HG03103 (cell line): ENCODE data around the gene GSE1.

ENCODE experiments used
- ATAC-seq: cut with Tn5 transposase; IDR thresholded peaks from one replicate; pipeline ENCODE4 v1.9.1; 2021; ENCODE audit warnings: low read depth; ENCODE audit not compliant: unreplicated experiment

Gene GSE1

DNA sequence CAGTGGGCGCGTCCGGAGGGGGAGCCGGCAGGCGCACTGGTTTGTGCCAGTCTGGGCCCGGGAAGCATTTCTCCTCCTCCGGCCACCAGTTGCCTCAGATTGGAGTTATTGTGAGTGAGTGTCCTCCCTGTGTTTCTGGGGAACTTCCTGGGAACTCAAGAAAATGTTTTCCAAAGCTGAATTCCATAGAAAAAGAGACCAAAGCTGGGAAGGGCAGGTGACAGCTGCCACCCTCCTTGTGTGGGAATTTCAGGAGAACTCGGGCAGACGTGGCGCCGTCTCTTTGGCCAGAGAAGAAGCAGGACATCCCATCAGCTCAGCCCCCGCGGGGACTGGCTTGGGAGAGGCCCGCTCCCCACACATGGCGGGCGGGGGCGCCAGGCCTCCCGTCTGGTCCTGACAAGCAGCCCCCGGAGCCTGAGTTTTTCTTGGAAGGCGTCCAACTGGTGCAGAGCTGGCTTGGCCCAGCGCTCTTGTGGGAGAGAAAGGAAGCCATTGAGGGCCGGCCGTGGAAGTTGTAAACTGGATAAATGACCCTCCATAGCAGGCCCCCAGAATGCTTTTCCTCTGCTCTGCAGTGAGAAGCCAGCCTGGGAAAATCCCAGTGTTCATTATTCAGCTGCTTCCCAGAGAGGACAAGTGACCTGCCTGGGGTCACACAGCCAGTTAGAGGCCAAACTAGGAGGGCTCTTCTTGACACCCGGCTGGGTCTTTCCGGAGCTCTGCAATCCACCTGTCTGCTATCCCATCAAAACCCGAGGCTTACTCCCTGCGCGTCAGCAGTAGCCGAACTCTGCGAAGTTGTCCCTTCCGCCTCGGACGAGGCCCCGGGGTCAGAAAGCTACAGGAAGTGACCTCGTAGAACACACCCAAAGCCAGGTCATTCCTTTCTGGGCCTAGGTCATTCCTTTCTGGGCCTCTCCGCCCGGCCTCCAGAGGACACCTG lies 39.2 kb upstream of the GSE1 start:
- no peak for ATAC-seq

DNA sequence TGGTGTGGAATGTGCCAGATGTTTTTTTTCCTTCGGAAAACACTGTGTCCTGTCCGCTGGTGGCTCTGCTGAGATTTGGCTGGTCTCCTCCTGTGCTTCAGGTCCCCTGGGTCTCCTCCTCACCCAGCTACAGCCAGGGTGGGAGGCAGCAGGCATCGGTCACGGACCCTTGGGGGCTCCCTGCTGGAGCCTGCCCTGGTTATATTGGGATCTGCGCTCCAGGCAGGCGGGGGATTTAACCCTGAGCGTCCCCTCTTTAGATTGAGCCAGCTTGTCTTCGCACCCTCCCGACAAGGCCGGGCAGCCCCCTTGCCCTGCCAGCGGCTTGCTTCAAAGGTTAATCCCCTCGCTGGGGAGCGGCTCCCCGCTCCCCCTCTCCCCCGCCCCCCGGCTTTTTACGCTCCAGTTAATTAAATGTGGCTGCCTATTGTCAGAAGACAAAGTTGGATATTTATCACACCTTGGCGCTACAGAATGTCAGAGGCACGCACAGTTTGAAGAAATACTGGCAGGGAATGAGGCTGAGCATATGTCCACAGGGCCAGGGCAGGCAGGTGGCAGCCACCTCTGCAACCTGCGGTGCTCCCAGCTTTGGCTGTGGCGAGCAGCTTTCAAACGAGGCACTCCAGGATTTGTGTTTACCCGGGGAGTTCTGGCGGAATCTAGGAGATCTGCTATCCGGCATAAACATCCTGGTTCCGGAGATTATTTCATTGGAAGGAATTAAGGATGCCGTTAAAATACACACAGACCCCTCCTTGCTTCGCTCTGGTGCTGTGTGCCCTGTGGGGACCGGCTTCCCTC lies 38.2 kb upstream of the GSE1 start:
- ATAC-seq = no peak

GRCh38 chr16:85575920-85576319 lies 37.2 kb upstream of the GSE1 start:
- no peak for ATAC-seq

DNA sequence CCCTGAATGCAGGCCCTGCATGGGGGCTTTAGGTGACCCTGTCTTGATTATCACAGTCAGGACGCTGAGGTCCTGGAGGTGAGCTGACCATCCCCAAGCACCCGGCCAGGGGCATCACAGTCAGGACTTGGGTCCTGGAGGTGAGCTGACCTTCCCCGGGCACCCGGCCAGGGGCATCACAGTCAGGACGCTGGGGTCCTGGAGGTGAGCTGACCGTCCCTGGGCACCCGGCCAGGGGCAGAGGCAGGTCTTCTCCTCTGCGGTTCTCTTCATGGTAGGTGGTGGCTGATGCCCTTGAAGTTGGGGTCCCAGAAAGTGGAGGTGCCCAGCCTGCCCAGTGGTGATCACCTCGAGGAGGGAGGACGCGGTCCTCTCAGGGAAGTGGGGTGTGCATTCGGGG lies 36.2 kb upstream of the GSE1 start:
- no peak for ATAC-seq

DNA sequence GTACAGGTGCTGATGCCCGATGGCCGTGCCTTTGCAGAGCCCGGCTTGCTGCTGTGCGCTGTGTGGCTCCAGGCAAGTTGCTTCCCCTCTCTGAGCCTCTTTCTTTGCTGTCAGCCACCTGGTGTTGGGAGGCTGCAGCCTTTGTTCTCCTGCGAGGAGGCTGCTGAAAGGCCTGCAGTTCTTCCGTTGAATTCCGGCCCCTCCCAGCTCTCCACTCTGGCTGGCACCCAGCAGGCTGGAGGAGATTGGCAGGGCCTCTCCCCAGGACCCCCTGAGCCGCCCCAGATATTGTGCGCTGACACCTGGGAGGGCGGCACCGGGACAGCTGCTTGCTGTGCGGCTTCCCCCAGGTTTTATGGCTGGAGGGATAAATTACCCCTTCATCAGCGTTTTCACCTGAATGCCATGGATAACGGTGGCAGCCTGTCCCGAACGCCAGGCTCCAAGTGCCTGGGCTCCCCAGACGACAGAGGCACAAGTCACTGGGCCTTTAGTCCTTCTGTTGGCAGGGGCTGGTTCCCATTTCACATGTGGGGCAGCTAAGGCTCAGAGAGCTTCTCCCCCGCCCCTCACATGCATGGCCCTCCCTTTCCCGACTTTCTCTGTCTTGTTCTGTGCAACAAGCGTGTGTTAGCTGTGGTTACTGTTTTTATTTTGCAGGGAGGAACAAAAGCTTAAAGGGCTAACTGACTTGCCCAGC lies 35.1 kb upstream of the GSE1 start:
- ATAC-seq = no peak

DNA sequence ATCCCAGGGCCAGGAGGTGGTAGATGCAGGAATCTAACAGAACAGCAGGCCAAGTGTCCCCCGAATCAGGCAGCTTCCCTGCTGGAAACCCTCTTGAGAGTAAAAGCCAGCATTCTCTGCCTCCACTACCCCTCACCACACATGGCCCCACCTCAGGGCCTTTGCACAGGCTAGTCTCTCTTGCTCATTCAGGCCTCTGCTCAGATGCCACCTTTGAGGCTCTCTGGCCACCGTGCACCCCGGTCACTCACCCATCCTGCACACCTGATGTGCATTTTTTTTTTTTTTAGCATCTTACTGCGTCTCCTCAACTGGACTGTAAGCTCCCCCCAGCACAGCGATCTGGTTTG lies 34.5 kb upstream of the GSE1 start:
- no peak for ATAC-seq

GRCh38 chr16:85579191-85579590 lies 33.9 kb upstream of the GSE1 start:
- no peak for ATAC-seq

- no peak for ATAC-seq
Measured at GRCh38 chr16:85579923-85580580, 33.1 kb upstream of the GSE1 start.

- no peak for ATAC-seq
Measured at GRCh38 chr16:85580684-85581083, 32.4 kb upstream of the GSE1 start.

- no peak for ATAC-seq
Measured at GRCh38 chr16:85582229-85582991, 30.7 kb upstream of the GSE1 start.

GRCh38 chr16:85583491-85584181 lies 29.5 kb upstream of the GSE1 start:
- ATAC-seq = no peak

- ATAC-seq = no peak
Measured at GRCh38 chr16:85584267-85584666, 28.9 kb upstream of the GSE1 start.

DNA sequence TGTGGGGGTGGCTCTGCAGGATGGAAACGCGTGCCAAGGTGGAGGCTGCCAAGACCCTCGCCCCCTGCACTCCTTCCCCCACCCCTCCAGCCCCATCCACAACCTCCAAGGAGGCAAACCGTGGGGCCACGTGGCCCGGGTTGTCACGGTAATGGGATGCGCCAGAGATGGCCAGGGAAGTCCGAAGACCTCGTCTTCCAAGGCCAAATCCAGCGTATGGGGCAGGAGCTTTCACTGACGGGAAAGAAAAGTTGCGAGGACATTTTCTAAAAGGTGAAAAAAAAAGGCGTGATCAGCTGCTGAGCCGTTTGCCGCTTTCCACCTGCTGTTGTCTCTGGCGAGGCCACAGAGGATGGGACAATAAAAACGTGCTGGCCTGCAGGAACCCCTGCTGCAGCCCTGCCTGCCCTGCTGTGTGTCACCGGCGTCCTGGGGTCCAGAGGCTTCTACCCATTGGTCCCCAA lies 28.3 kb upstream of the GSE1 start:
- no peak for ATAC-seq

DNA sequence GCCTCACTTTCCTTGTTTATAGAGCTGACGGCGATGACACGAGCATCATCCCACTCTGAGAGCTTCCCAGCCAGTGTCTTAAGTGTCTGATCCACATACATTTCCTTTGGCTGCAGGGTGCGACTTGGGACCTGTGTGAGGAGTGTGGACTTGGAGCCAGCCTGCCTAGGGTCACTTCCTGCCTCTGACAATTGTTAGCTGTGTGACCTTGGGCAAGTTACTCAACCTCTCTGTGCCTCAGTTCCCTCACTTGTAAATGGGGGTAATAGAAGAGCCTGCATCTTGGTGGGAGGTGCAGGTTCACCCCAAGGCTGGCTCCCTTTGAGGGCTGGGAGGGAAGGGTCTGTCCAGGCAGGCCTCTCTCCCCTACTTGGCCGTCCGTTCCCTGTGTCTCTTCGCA lies 27.4 kb upstream of the GSE1 start:
- ATAC-seq = no peak

DNA sequence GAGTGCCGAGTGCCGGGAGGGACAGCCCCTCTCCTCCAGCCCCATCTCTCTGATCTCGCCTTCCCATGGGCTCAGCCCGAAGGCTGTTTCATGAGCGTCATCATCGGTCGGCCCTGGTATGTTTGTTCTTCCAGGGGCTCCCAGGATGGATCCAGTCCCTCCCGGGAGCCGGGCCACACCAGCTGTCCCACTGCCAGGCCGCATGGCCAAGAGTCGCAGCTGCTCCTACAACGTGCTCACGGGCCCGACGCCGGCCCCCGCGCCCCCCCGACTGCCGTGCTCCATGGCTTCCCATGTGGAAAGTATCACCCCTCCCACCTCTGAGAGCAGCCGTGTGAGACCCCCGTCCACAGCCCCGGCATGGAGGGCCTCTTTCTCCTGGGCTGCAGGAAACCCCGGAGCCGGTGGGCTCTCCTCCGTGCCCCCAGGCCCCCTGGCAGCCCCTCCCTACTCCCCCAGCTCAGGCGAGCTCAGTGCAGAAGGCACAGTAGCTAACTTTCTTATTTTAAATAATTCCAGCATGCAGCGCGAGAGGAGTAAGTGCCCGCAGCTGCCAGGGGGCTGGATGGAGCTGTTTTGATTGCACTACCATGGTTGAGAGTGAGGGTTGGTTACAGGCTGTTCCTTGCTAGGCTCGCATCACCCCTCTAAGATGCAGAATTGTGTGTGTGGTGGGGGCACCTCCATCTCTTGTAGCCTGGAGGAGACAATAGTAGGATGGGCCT lies 26.6 kb upstream of the GSE1 start:
- no peak for ATAC-seq

- ATAC-seq = no peak
Measured at GRCh38 chr16:85587762-85588556, 25.2 kb upstream of the GSE1 start.

- no peak for ATAC-seq
Measured at GRCh38 chr16:85588562-85589503, 24.3 kb upstream of the GSE1 start.
